ENCODE measurements around the gene TRPC4AP. TPM values are rescaled to one million over a fixed set of nuclear protein-coding genes. Genes with fewer than 3 reads are reported as not detected.

TRPC4AP gene

DNA sequence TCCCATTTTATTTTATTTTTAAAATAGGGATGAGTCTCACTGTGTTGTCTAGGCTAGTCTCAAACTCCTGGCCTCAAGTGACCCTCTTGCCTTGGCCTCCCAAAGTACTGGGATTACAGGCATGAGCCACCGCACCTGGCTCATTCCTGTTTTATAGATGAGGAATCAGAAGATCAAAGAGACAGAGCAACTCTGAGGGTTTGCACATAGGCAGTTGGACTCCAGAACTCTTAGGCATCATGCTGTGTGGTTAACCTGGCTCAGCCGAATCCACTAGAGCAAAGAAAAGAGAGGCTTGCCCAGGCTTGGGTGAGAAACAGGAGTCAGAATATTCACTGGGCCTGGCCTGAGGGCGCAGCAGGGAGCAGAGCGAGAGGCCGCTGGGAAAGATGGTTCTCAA, 127.6 kb downstream of the TRPC4AP start:
- Histone ChIP-seq H3K36me3 (ENCODE audit: insufficient read depth, low read length) (no peaks in the 10 kb centered on the region), H3K4me3 (ENCODE audit: low read length) (no peak overlapping the region), H3K9me3 (replicated peaks; ENCODE audit: low read length) (no peaks in the 10 kb centered on the region), H3K27me3 (ENCODE audit: control insufficient read depth, insufficient read depth, low read length) (no peaks in the 10 kb centered on the region), H3K9ac (ENCODE audit: low read depth, low read length) (no peak overlapping the region), H3K4me1 (ENCODE audit: control insufficient read depth, insufficient read depth, low read length) (no peaks in the 10 kb centered on the region), H3K4me2 (ENCODE audit: low read length) (no peak overlapping the region)

DNA sequence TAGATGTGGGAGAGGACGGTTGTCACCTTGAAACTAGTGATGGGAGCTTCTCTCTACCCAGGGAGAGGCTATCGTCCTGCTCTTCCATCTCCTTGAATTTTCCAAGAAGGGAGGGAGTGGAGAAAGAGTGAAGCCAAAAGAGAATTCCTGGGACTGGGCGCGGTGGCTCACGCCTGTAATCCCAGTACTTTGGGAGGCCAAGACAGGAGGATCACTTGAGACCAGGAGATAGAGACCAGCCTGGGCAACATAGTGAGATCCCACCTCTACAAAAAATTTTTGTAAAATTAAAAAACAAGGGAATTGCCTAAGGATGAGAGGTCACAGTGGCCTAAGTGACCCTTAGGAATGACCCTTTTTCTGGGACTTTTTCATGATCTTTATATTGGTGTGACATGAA, 128.1 kb downstream of the TRPC4AP start:
- no peak overlapping the region for H3K9ac ChIP-seq (ENCODE audit: low read depth, low read length)
- H3K9me3 ChIP-seq (replicated peaks; ENCODE audit: low read length): no peaks in the 10 kb centered on the region
- no peak overlapping the region for H3K4me3 ChIP-seq (ENCODE audit: low read length)
- H3K4me1 ChIP-seq (ENCODE audit: control insufficient read depth, insufficient read depth, low read length): no peaks in the 10 kb centered on the region
- H3K4me2 ChIP-seq (ENCODE audit: low read length): no peak overlapping the region
- no peaks in the 10 kb centered on the region for H3K27me3 ChIP-seq (ENCODE audit: control insufficient read depth, insufficient read depth, low read length)
- H3K36me3 ChIP-seq (ENCODE audit: insufficient read depth, low read length): no peaks in the 10 kb centered on the region

DNA sequence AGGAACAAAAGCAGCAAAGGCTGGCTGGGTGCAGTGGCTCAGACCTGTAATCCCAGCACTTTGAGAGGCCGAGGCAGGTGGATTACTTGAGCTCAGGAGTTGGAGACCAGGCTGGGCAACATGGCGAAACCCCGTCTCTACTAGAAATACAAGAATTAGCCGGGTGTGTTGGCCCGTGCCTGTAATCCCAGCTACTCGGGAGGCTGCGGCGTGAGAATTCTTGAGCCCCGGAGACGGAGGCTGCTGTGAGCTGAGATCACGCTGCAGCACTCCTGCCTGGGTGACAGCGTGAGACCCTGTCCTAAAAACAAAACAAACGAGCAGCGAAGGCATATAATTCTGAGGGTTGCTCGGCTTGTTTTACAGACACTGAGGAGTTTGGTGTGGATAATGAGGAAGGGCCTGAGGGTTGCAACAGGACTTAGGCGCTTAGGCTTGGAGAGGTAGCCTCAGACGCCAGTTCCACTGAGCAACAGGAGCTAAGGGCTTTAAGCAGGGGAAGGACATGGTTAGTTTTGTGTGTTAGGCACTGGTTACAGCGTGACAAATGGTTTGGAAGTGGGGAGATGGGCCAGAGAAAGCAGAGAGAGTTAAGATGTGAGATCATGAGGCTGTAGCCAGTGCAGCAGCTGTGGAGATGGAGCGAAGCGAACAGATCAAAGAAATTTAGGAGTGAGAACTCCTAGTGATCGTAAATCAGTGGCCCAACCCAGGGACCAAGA, 135.7 kb downstream of the TRPC4AP start:
- H3K27me3 ChIP-seq (ENCODE audit: control insufficient read depth, insufficient read depth, low read length): no peaks in the 10 kb centered on the region
- no peak overlapping the region for H3K4me3 ChIP-seq (ENCODE audit: low read length)
- peaks cover 5% of the 10 kb centered on the region for H3K4me1 ChIP-seq (ENCODE audit: control insufficient read depth, insufficient read depth, low read length)
- H3K4me2 ChIP-seq (ENCODE audit: low read length): no peak overlapping the region
- H3K36me3 ChIP-seq (ENCODE audit: insufficient read depth, low read length): no peaks in the 10 kb centered on the region
- H3K9me3 ChIP-seq (replicated peaks; ENCODE audit: low read length): no peaks in the 10 kb centered on the region
- no peak overlapping the region for H3K9ac ChIP-seq (ENCODE audit: low read depth, low read length)

DNA sequence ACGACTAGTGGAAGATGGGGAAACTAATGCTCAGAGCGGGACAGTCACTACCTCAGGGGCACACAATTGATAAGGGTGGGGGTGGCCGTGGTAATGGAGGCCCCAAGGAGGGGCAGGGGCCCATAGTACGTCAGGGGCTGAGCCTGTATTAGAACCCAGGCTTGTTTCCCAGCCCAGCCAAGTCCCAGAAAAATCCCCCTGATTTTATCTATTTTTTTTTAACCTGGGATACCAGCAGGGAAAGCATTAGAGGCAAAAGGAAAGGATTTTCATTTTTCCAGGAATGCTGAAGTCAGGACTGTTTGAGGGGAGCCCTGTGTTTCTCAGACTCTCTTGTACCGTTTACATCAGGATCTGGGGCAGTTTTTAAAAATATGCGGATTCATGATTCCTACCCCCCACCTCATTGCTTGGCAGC, 136.6 kb downstream of the TRPC4AP start:
- no peaks in the 10 kb centered on the region for H3K9me3 ChIP-seq (replicated peaks; ENCODE audit: low read length)
- peaks cover 5% of the 10 kb centered on the region for H3K36me3 ChIP-seq (ENCODE audit: insufficient read depth, low read length)
- H3K9ac ChIP-seq (ENCODE audit: low read depth, low read length): peak overlapping the region; percentile 96
- H3K4me1 ChIP-seq (ENCODE audit: control insufficient read depth, insufficient read depth, low read length): peaks cover 5% of the 10 kb centered on the region
- H3K4me3 ChIP-seq (ENCODE audit: low read length): peak overlapping the region; percentile 87
- peak overlapping the region; percentile 92 for H3K4me2 ChIP-seq (ENCODE audit: low read length)
- H3K27me3 ChIP-seq (ENCODE audit: control insufficient read depth, insufficient read depth, low read length): no peaks in the 10 kb centered on the region

DNA sequence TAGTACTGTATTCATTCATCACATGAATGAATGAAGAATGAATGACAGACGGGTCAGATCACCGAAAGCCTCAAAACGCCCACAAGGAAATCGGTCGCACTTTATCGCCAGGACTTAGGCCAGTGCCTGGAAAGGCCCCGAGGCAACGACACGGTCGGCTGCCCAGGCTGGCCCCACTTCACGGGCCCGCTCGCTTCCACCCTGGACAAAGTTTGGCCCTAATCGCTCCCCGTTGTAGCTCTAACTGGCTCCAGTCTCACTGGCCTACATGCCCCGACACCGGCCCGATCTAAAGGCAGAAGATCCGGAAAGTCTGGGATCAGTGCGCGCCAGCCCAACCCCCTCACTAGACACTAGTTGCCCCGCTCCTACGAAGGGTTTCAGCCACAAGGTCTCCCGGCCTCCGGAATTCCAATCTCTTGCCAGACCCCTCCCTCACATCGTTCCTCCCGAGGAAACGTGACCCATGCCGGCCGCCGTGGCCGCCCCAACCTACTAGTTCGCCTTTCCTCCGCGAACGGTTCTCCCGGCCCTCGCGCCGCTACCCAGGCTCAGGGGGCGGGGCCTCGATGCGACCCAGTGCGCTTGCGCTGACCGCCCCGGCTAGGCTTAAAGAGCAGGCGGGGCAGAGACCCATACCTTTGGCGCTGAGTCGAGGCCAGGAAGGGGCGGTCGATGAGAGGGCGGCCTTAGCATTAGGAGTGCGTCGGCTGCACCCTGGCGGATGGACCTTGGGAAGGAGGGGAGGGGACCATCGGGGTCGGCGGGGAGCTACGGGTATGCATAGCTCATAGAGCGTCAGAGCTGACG, 137.2 kb downstream of the TRPC4AP start, which contains the start of the genes GSS and MYH7B:
GSS (minus strand) TSS at position 576 of the 810 bp plus-strand sequence. CDS start 3,954 bp downstream, outside the sequence.
MYH7B (plus strand) TSS at position 638 of the 810 bp plus-strand sequence. CDS start 22,138 bp downstream, outside the sequence.
- Histone ChIP-seq H3K4me1 (ENCODE audit: control insufficient read depth, insufficient read depth, low read length) (peaks cover 5% of the 10 kb centered on the region), H3K4me3 (ENCODE audit: low read length) (peak within 1 kb of the TSS; percentile 87), H3K9me3 (replicated peaks; ENCODE audit: low read length) (no peaks in the 10 kb centered on the region), H3K27me3 (ENCODE audit: control insufficient read depth, insufficient read depth, low read length) (no peaks in the 10 kb centered on the region), H3K4me2 (ENCODE audit: low read length) (peak within 1 kb of the TSS; percentile 92), H3K9ac (ENCODE audit: low read depth, low read length) (peak within 1 kb of the TSS; percentile 96), H3K36me3 (ENCODE audit: insufficient read depth, low read length) (peaks cover 5% of the 10 kb centered on the region)

DNA sequence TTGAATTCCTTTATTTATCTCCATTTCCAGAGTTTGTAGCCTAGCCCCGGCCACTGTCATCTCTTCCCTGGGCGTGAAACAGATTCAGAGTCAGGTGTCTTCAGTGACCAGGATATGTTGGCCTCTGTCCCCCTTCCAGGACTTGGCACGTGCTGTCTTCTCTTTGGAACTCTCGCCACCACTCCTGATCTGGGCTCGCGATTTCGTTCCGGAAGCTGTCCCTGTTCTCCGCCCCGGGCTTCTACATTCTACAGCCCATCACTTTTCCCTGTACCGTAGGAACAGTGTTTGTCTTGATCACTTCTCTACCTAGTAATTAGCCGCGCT, 137.7 kb downstream of the TRPC4AP start:
- H3K27me3 ChIP-seq (ENCODE audit: control insufficient read depth, insufficient read depth, low read length): no peaks in the 10 kb centered on the region
- peak overlapping the region; percentile 87 for H3K4me3 ChIP-seq (ENCODE audit: low read length)
- peak overlapping the region; percentile 96 for H3K9ac ChIP-seq (ENCODE audit: low read depth, low read length)
- no peaks in the 10 kb centered on the region for H3K9me3 ChIP-seq (replicated peaks; ENCODE audit: low read length)
- H3K4me1 ChIP-seq (ENCODE audit: control insufficient read depth, insufficient read depth, low read length): peaks cover 5% of the 10 kb centered on the region
- H3K4me2 ChIP-seq (ENCODE audit: low read length): peak overlapping the region; percentile 92
- H3K36me3 ChIP-seq (ENCODE audit: insufficient read depth, low read length): peaks cover 10% of the 10 kb centered on the region

DNA sequence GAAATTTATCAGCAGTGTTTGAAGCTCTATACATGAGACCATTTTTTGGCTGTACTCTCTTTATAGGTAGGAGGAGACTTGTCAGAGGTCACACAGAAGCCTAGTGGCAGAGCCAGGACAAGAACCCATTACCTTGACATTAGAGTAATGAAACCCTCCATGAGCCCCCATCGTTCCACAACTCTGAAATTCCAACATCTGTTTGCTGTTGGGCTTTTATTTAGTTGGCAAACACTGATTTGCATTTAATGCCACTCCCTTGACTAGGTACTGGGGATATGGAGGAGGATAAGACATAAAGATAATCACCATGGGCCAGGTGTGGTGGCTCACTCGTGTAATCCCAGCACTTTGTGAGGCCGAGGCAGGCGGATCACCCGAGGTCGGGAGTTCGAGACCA, 138.6 kb downstream of the TRPC4AP start:
- H3K4me3 ChIP-seq (ENCODE audit: low read length): no peak overlapping the region
- H3K4me1 ChIP-seq (ENCODE audit: control insufficient read depth, insufficient read depth, low read length): peaks cover 5% of the 10 kb centered on the region
- no peak overlapping the region for H3K4me2 ChIP-seq (ENCODE audit: low read length)
- H3K9me3 ChIP-seq (replicated peaks; ENCODE audit: low read length): no peaks in the 10 kb centered on the region
- H3K36me3 ChIP-seq (ENCODE audit: insufficient read depth, low read length): peaks cover 11% of the 10 kb centered on the region
- H3K27me3 ChIP-seq (ENCODE audit: control insufficient read depth, insufficient read depth, low read length): no peaks in the 10 kb centered on the region
- H3K9ac ChIP-seq (ENCODE audit: low read depth, low read length): no peak overlapping the region

DNA sequence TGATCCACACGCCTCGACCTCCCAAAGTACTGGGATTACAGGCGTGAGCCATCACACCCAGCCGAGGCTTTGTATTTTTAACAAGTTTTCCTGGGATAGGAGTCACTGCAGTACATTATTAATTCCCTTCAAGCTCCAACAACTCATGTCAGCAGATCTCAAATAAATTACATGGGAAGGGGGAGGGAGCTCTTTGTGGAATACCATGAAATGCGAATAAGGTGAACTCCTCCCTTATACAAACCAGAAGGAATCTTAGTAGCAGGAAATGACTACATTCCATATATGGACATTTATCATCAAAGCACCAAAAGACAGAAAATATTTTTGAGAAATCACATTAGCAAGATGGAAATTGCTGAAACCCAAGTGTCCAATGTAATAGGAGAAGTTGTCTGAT, 139.9 kb downstream of the TRPC4AP start:
- peaks cover 11% of the 10 kb centered on the region for H3K36me3 ChIP-seq (ENCODE audit: insufficient read depth, low read length)
- H3K4me3 ChIP-seq (ENCODE audit: low read length): no peak overlapping the region
- H3K4me1 ChIP-seq (ENCODE audit: control insufficient read depth, insufficient read depth, low read length): peaks cover 10% of the 10 kb centered on the region

More for the DNA sequence above, 139.9 kb downstream of the TRPC4AP start:
- Histone ChIP-seq H3K27me3 (ENCODE audit: control insufficient read depth, insufficient read depth, low read length) (no peaks in the 10 kb centered on the region), H3K9ac (ENCODE audit: low read depth, low read length) (no peak overlapping the region), H3K4me2 (ENCODE audit: low read length) (no peak overlapping the region), H3K9me3 (replicated peaks; ENCODE audit: low read length) (no peaks in the 10 kb centered on the region)

Small RNA genes within 50 kb of the gene (small RNA-seq; reads per million reads assigned to genes)
- gene MIR499A (0.28 reads per million), gene RF00275 (not detected), gene RNU6-407P (not detected)
